ENCODE results near the gene ACSS3.

DNA sequence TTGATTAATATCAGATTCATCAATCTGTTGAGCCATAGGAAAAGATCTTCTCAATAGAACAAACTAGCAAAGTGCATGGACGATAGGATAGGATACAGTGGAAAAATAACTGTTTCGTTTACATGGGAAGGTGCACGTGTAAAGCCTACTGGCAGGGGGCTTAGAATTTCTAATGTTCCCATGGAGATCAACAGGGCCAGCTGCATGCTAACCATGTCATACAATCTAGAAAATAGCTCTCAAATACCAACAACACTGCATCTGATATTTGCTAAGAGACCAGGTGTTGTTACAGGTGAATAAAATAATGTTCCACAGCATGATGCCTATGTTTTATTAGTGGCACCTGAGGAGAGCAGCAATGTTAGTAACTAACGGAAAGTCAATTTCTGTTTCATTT lies 72.5 kb downstream of the ACSS3 start:
- TF ChIP-seq POLR2A (IDR thresholded peaks at IDR 0.05; ENCODE audit: low read depth, low read length) (no peak), POLR2AphosphoS5 (IDR thresholded peaks at IDR 0.05; ENCODE audit: low read depth, low read length) (no peak), TAF1 (IDR thresholded peaks at IDR 0.05; ENCODE audit: borderline replicate concordance, low read depth, low read length) (no peak)
